ENCODE data around the gene USO1. TPM values are rescaled to one million over a fixed set of nuclear protein-coding genes. Genes with fewer than 3 reads are reported as not detected.

Gene USO1
- polyA plus RNA-seq, 1 experiment, result 41.3 TPM

DNA sequence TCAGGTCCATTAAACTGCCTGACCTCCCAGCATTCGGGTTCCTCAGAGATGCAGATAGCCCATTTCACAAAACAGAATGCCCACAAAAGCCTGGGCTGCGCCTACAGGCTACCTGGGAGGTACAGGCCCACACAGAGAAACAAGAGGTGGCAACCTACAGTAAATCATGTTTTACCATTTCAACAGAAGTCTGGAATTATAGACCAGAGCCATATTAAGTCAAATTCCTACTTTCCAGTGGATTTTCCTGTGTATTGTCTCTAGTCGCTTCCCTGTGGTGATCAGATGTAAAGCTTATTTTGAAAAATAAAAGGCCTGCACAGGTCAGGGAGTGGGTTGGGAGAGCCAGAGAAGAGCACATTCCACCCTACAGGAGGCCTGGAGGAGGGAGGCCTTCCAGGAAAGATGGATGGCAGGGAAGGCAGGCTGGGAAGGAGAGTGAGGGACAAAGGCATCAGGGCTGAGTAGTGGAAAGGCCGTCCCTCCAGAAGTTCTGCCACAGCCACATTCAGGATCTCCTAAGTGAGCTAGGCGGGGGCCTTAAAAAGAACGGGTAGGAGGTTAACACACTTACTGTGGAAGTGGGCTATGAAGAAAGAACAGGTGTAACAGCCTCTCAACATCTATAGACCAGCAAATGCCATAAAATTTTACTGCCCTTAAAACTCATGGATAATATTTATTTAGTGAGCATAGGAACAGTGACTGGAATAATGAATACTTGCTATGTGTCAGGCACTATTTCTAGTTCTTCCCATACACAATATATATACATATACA is 19.0 kb upstream of the USO1 start:
- CTCF ChIA-PET, result no interaction called here
- no peaks in the 10 kb centered on the region for H3K27me3 ChIP-seq (ENCODE audit: control insufficient read depth, insufficient read depth, low read length)
- DNase-seq (ENCODE audit: low read depth), result no peak
- no peak overlapping the region for H3K4me3 ChIP-seq (ENCODE audit: low read depth, low read length)
- H3K36me3 ChIP-seq (ENCODE audit: control insufficient read depth, insufficient read depth, low read length), result no peaks in the 10 kb centered on the region; the same call in 1 of the 2 replicates
- TF ChIP-seq, protein P1, sequence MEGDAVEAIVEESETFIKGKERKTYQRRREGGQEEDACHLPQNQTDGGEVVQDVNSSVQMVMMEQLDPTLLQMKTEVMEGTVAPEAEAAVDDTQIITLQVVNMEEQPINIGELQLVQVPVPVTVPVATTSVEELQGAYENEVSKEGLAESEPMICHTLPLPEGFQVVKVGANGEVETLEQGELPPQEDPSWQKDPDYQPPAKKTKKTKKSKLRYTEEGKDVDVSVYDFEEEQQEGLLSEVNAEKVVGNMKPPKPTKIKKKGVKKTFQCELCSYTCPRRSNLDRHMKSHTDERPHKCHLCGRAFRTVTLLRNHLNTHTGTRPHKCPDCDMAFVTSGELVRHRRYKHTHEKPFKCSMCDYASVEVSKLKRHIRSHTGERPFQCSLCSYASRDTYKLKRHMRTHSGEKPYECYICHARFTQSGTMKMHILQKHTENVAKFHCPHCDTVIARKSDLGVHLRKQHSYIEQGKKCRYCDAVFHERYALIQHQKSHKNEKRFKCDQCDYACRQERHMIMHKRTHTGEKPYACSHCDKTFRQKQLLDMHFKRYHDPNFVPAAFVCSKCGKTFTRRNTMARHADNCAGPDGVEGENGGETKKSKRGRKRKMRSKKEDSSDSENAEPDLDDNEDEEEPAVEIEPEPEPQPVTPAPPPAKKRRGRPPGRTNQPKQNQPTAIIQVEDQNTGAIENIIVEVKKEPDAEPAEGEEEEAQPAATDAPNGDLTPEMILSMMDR (IDR thresholded peaks at IDR 0.05; ENCODE audit: insufficient read depth, low read depth, low read length), result no peak
- POLR2A ChIA-PET, result no interaction called here

DNA sequence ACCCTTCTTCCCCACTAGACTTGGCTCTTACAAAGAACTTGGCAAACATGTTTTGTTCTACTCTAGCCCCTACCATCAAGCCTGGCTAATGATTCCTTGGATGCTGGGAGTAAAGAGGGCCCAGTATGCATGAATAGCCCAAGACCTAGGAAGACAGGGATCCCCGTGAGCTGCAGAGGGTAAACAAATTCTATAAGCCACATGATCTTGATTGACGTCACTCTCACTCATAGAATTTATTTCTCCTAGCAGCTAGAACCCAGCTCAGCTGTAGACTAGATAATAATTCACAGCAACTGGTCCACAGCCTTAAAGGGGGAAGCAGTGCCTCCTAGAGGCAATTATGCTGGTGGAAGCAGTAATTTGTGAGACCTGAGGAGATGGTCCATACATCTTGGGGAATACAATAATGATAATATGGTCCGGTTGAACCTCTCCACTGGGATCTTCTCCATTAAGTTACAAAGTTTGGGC is 16.1 kb upstream of the USO1 start:
- no peak for DNase-seq (ENCODE audit: low read depth)
- TF ChIP-seq, protein P1 (IDR thresholded peaks at IDR 0.05; ENCODE audit: insufficient read depth, low read depth, low read length), result peak; percentile 21; the same call in 1 of the 2 replicates
- Histone ChIP-seq H3K36me3 (ENCODE audit: control insufficient read depth, insufficient read depth, low read length) (no peaks in the 10 kb centered on the region; the same call in 1 of the 2 replicates), H3K27me3 (ENCODE audit: control insufficient read depth, insufficient read depth, low read length) (no peaks in the 10 kb centered on the region), H3K4me3 (ENCODE audit: low read depth, low read length) (no peak overlapping the region)
- ChIA-PET POLR2A (interaction anchor here (0.6 kb wide), 1 partner anchor 123 kb away, joined by 4 read pairs; no protein-coding TSS in a partner anchor), CTCF (no interaction called here)

DNA sequence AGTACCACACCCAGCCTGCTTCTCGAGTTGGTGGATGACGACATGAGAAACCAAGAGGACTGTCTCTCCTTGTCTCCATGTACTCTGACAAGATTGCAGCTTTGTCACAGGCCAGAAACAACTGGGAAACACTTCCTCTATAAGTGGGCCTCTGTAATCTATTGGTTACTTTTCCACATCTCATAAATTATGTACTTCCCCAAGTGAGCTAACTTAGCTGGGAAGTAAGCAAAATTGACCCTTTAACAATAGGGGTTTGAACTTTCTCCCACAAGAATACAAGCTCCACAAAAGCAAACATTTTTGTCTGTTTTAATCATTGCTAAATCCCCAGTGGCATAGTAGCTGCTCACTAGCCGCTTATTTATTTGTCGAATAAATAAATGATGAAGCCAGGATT is 14.1 kb upstream of the USO1 start:
- ChIA-PET CTCF (interaction anchor here (0.6 to 1.2 kb wide), 4 partner anchors 13 to 38 kb away, joined by 3 to 7 read pairs (median 3); partner anchors contain the start of gene USO1), POLR2A (no interaction called here)
- TF ChIP-seq, protein P1 (IDR thresholded peaks at IDR 0.05; ENCODE audit: insufficient read depth, low read depth, low read length), result no peak
- Histone ChIP-seq H3K4me3 (ENCODE audit: low read depth, low read length) (no peak overlapping the region), H3K36me3 (ENCODE audit: control insufficient read depth, insufficient read depth, low read length) (no peaks in the 10 kb centered on the region; the same call in 1 of the 2 replicates), H3K27me3 (ENCODE audit: control insufficient read depth, insufficient read depth, low read length) (no peaks in the 10 kb centered on the region)
- DNase-seq (ENCODE audit: low read depth), result no peak

DNA sequence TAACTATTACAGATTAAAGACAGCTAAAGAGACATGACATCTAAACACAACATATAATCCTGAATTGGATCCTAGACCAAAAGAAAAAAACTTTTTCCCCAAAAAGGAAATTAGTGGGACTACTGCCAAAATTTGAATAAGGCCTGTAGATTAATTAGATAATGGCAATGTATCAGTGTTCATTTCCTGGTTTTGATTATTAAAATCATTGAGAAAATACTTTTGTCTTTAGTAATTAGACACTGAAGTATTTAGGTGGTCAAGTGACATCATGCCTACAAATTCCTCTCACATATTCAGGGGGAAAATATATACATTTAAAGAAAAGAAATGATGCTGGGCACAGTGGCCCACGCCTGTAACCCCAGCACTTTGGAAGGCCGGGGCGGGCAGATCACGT is 10.4 kb upstream of the USO1 start:
- CTCF ChIA-PET, result interaction anchor here (0.8 to 1.7 kb wide), 2 partner anchors 10 to 181 kb away, joined by 3 to 6 read pairs; partner anchors contain the start of gene USO1
- DNase-seq (ENCODE audit: low read depth), result no peak
- Histone ChIP-seq H3K4me3 (ENCODE audit: low read depth, low read length) (no peak overlapping the region), H3K27me3 (ENCODE audit: control insufficient read depth, insufficient read depth, low read length) (no peaks in the 10 kb centered on the region), H3K36me3 (ENCODE audit: control insufficient read depth, insufficient read depth, low read length) (no peaks in the 10 kb centered on the region)
- POLR2A ChIA-PET, result interaction anchor here (1.6 kb wide), 1 partner anchor 10 kb away, joined by 11 read pairs; the partner anchor contains the start of gene USO1
- TF ChIP-seq, protein P1 (IDR thresholded peaks at IDR 0.05; ENCODE audit: insufficient read depth, low read depth, low read length), result no peak

DNA sequence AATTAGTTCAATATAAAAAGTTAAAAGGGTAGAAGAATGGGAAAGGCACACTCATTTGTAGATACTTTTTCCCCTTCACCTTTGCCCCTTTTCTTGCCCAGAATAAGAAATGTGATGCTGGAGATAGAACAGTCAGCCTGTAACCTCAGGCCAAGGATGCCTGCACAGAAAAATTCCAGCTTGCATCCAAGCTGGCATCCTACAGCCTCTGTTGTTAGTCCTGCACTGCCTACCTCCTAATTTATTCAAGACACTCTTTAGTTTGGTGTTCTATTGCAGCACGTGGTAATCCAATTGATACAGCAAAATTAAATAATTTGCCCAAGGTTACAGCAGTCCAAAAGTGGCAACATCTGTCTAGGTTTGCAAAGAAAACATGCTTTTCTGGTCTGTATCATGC is 9.7 kb upstream of the USO1 start:
- Histone ChIP-seq H3K4me3 (ENCODE audit: low read depth, low read length) (no peak overlapping the region), H3K36me3 (ENCODE audit: control insufficient read depth, insufficient read depth, low read length) (no peaks in the 10 kb centered on the region), H3K27me3 (ENCODE audit: control insufficient read depth, insufficient read depth, low read length) (no peaks in the 10 kb centered on the region)
- ChIA-PET POLR2A (interaction anchor here (1.6 kb wide), 1 partner anchor 9 kb away, joined by 11 read pairs; the partner anchor contains the start of gene USO1), CTCF (interaction anchor here (1.9 to 2.0 kb wide), 2 partner anchors 9 to 133 kb away, joined by 9 to 25 read pairs; partner anchors contain the start of gene USO1)
- TF ChIP-seq, protein P1 (IDR thresholded peaks at IDR 0.05; ENCODE audit: insufficient read depth, low read depth, low read length), result no peak
- DNase-seq (ENCODE audit: low read depth), result no peak

Data from BJ (cell line).